HL-60/S4 treated with phorbol 12-myristate 13-acetate at 8.2 ng/mL for 4 days and 3 days (cell line): Measurements from ENCODE around the gene PRDX3.

Experiments used
- in situ Hi-C: fragments of 300-500 bp; cut with MboI; formaldehyde crosslinking; loops from 2 replicates; pipeline ENCODE4 v1.15.0; 2022; ENCODE audit warnings: low sequenced_read_pairs

The PRDX3 gene

DNA sequence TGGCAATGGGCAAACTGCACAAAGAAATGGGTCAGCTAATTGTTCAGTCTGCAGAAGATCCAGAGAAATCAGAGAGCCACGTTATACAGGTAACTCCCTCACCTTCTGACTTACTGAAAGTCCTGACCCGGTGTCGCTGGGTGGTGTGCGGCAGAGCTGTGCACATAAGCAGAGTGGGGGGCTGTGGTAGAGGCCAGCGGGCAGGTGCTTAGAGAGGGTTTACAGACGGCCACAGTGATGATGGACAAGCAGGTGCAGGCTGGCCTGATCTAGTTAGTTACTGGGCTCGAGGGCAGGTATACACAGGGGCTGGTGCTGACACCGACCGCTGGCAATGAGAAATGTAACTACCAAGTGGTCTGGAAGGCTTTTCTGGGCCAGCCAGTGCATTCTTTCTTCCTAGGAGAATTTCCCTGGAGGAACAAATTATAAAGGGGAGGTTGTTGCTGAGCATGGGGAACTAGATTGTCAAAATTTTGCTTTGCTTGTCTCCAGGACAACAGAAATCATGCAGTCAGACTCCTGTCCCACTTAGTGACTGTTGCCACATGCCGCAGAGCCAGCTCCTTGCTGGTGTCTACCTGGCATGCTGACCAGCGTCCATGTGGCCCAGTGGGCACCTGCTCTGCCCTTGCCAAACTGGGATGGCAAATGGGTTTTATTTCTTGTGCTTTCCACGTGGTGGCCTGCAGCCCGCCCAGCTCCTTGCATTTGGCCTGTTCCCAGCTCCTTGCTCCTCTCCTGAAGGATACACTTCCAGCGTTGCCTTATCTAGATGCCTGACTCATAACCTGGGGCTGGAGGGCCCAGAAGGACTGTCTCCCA lies 45.9 kb downstream of the PRDX3 start:
- in situ Hi-C loops = no loop called here

DNA sequence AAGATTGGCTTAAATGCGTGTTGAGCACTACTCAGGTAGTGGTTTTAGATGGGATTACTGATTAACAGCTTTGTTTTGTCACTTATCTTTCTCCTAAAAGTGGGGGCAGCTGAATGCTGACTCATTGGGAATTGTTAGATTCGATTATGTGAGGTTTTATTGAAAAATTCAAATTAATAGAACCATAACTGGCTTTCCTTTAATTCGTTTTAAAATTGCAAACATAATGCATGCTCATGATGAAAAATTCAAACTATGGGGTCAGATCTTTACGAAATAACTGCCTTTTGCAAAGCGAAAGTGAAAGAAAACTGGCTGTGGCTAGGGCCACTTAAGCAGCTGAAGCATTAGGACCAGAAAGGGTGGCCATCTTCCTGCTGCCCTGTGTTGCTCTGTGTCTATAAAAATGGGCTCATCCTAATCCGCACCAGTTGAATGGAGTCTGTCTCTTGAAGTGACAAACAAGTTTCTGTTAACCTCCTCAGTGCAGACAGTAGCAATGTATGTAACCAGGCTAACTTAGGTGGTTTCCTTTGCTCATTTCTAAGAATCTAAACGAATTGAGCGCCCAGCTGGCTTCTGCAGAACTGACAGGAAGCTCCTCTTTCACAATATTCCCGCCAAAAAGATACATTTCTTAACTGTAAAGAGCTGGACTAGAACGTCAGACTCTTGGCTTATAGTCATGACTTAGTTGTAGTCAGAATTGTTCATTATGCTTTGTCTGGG lies 46.9 kb downstream of the PRDX3 start:
- in situ Hi-C loops = no loop called here

DNA sequence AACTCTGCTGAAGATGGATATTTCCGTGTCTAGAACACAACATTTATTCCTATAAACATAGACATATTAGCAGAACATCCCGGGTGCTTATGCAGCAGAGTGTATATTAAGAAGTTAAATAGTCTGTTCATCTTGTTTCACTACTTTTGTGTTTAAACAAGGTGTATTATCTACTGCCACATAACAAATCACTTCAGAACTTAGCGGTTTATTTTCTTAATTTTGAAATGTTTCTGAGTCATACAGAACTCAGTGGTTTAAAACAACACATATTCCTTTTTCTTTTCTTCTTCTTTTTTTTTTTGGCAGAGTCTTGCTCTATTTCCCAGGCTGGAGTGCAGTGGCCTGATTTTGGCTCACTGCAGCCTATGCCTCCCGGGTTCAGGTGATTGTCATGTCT lies 48.9 kb downstream of the PRDX3 start:
- in situ Hi-C loops = no loop called here

DNA sequence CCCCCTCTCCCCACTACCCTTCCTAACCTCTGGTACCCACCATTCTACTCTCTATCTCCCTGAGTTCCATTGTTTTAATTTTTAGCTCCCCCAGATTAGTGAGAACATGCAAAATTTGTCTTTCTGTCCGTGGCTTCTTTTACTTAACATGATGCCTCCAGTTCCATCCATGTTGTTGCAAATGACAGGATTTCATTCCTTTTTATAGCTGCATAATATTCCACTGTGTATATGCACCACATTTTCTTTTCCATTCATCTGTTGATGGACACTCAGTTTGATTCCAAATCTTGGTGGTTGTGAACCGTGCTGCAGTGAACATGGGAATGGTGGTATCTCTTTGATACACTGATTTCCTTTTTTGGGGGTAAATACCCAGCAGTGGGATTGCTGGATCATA lies 52.7 kb downstream of the PRDX3 start:
- in situ Hi-C loops = no loop called here

DNA sequence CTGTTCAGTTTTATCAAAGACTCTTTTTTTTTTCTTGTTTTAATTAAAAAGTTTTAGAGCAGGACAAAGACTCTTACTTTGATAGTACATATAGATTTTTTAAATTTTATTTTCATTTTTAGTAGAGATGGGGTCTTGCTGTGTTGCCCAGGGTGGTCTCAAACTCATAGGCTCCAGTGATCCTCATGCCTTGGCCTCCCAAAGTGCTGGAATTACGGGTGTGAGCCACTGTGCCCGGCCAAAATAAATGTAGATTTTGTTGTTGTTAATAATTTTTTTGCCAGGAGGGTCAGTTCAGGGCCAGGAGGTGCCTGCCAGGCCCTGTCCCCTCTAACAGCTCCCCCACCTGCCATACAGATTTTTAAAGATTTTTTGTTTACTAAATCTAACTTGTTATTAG lies 57.7 kb downstream of the PRDX3 start:
- in situ Hi-C loops = no loop called here

DNA sequence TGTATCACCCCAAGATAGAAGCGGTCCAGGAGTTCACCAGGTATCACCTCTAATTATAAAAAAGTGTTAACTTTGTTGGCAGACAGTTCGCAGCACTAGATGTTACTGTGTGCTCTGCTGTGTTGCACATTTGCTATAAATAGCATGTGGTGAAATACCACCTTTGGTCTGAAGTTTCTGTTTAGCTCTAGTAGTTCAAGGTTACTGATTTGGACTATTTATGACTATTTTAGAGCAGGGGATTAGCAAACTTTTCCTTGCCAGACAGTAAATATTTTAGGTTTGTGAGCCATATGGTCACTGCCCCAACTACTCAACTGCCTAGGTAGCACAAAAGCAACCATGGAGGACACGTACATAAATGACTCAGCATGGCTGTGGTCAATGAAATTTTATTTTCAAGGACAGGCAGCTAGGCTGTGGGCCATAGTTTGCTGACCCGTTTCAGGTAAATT lies 58.2 kb downstream of the PRDX3 start:
- in situ Hi-C loops = no loop called here

DNA sequence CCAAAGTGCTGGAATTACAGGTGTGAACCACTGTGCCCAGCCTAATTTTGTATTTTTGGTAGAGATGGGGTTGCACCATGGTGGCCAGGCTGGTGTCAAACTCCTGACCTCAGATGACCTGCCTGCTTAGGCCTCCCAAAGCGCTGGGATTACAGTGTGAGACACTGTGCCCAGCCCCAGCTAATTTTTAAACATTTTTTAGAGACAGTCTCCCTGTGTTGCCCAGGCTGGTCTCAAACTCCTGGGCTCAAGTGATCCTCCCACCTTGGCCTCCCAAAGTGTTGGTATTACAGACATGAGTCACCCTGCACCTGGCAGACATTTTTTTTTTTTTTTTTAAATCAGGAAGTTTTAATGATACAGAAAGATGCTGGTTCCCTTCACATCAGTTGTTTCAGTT lies 59.2 kb downstream of the PRDX3 start:
- in situ Hi-C loops = no loop called here

DNA sequence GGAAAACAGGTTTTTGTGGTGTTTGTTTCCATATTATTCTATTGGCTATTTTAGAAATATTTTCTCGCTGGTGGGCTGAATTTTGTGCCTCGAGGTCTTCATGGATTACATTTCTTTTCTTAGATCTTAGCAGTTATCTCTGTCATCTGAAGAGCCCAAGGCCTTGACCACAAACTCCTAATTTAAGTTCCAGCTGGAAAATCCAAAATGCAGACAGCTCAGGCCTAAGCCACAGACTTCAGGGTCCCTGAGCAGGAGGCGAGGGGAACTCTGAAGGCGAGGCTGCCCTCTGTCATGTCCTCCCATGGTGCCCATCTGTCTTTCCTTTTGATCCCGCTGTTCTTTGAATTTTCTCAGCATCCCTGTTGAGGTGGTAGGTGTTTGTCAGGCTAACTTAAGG lies 60.4 kb downstream of the PRDX3 start:
- in situ Hi-C loops = no loop called here
